Activated naive CD4-positive, alpha-beta T cell treated with anti-CD3 and anti-CD28 coated beads, Interleukin-2, amount 10 ng/mL, durations not matched to agents 7 days and 5 days (primary cell): ENCODE results near the gene RAD50.

Experiments used
- CTCF ChIA-PET: fragments of 350-600 bp; sonication (Branson Sonifier 250); formaldehyde crosslinking; loops from one replicate; lab custom pipeline; 2021; ENCODE audit warnings: antibody characterized with exemption; lab: Charles Lee
- DNase-seq: peaks from one replicate; pipeline ENCODE4 v3.0.0-alpha.2; 2020
- H3K27ac Mint-ChIP-seq: one replicate; pipeline ENCODE4 v1.8.0; 2021; ENCODE audit warnings: mild to moderate bottlenecking, moderate library complexity, mixed read lengths
- H3K27me3 Mint-ChIP-seq: one replicate; pipeline ENCODE4 v1.8.0; 2021; ENCODE audit warnings: mild to moderate bottlenecking, mixed read lengths
- H3K36me3 Mint-ChIP-seq: one replicate; pipeline ENCODE4 v1.8.0; 2021; ENCODE audit warnings: mixed read lengths
- H3K4me1 Mint-ChIP-seq: one replicate; pipeline ENCODE4 v1.8.0; 2021; ENCODE audit warnings: mixed read lengths
- H3K4me3 Mint-ChIP-seq: one replicate; pipeline ENCODE4 v1.8.0; 2021; ENCODE audit warnings: mild to moderate bottlenecking, moderate library complexity, mixed read lengths
- H3K9me3 Mint-ChIP-seq: one replicate; pipeline ENCODE4 v1.8.0; 2021; ENCODE audit warnings: mixed read lengths

Gene RAD50

GRCh38 chr5:132664696-132665209 lies 108.0 kb downstream of the RAD50 start:
- no peak for DNase-seq
- peaks cover 10% of the 10 kb centered on the region for H3K4me1 Mint-ChIP-seq
- peaks cover 14% of the 10 kb centered on the region for H3K27me3 Mint-ChIP-seq
- H3K27ac Mint-ChIP-seq = no peak overlapping the region
- no peaks in the 10 kb centered on the region for H3K36me3 Mint-ChIP-seq
- H3K4me3 Mint-ChIP-seq = no peak overlapping the region
- H3K9me3 Mint-ChIP-seq = no peaks in the 10 kb centered on the region
- CTCF ChIA-PET = no interaction called here

- H3K27me3 Mint-ChIP-seq = peaks cover 14% of the 10 kb centered on the region
- no peak overlapping the region for H3K4me3 Mint-ChIP-seq
- H3K27ac Mint-ChIP-seq = peak overlapping the region; percentile 40
- CTCF ChIA-PET = interaction anchor here (1.9 kb wide), 1 partner anchor 279 kb away, joined by 7 read pairs; no protein-coding TSS in a partner anchor
- DNase-seq = no peak
- no peaks in the 10 kb centered on the region for H3K9me3 Mint-ChIP-seq
- peaks cover 10% of the 10 kb centered on the region for H3K4me1 Mint-ChIP-seq
- no peaks in the 10 kb centered on the region for H3K36me3 Mint-ChIP-seq
These were observed 108.8 kb downstream of the RAD50 start for GRCh38 chr5:132665574-132666080.

DNA sequence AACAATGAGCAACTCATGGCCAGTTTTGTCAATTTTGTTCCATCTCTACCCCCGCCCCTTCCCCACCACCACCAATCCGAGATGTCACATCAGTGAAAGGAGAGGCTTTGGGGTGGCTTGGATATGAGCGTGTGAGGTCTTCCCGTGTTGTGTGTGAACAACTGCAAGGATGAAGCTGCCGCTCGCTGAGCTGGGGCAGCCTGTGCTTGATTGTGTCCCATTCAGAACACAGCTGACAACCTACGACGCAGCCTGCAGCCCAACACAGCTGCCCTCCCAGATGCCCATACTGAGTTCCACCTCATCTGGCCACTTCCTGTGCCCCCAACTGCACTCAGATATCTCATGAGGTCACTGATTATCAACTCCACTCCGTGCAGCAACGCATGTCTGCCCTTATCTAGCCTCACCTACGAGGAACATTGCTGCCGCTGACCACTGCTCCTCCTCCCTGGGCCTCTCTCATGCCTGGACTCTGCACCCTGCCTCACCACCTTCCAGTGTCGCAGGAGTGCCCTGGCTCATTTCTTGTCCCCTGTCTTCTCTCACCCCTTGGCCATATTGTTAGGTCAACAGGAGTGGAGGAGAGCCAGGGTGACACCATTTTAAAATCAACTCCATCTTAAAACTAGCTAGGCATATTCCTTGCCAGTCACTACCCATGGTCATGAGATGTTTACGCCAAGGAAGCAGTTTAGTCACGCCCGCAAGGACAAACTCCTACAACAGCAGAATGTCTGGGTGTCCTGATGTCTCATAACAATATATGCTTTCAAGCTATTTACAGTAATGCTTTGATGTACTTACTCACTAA lies 109.7 kb downstream of the RAD50 start:
- no peak for DNase-seq
- H3K27me3 Mint-ChIP-seq = peaks cover 14% of the 10 kb centered on the region
- no peak overlapping the region for H3K27ac Mint-ChIP-seq
- H3K4me3 Mint-ChIP-seq = no peak overlapping the region
- H3K36me3 Mint-ChIP-seq = no peaks in the 10 kb centered on the region
- CTCF ChIA-PET = interaction anchor here (1.9 kb wide), 1 partner anchor 280 kb away, joined by 7 read pairs; no protein-coding TSS in a partner anchor
- H3K9me3 Mint-ChIP-seq = no peaks in the 10 kb centered on the region
- peaks cover 10% of the 10 kb centered on the region for H3K4me1 Mint-ChIP-seq

DNA sequence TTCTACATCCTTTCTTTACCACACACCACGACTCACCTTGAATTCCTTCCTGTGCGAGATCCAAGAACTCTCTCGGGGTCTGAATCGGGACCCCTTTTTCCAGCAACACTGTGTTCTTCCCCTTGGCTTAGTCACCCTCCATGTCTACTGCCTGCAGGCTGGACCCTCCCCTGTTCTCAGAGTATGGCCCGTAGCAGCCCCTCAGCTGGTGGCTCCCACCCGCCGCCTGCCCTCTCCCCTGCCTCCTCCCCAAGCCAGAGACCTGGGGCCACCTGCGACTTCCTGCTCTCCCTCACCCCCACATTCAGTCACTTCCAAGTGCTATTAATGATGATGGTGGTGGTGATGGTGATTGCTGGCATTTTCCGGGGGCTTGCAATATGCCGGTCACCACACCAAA lies 110.5 kb downstream of the RAD50 start:
- CTCF ChIA-PET = interaction anchor here (1.9 kb wide), 1 partner anchor 281 kb away, joined by 7 read pairs; no protein-coding TSS in a partner anchor
- Mint-ChIP-seq H3K4me3 (no peak overlapping the region), H3K9me3 (no peaks in the 10 kb centered on the region), H3K27ac (peak overlapping the region; percentile 56), H3K4me1 (peaks cover 10% of the 10 kb centered on the region), H3K36me3 (no peaks in the 10 kb centered on the region), H3K27me3 (peaks cover 14% of the 10 kb centered on the region)
- no peak for DNase-seq

- peaks cover 11% of the 10 kb centered on the region for H3K27me3 Mint-ChIP-seq
- H3K36me3 Mint-ChIP-seq = no peaks in the 10 kb centered on the region
- H3K9me3 Mint-ChIP-seq = no peaks in the 10 kb centered on the region
- peaks cover 8% of the 10 kb centered on the region for H3K4me1 Mint-ChIP-seq
- H3K27ac Mint-ChIP-seq = peak overlapping the region; percentile 56
- H3K4me3 Mint-ChIP-seq = no peak overlapping the region
- CTCF ChIA-PET = interaction anchor here (1.9 kb wide), 1 partner anchor 282 kb away, joined by 7 read pairs; no protein-coding TSS in a partner anchor
- DNase-seq = no peak
These were observed 111.3 kb downstream of the RAD50 start for GRCh38 chr5:132667761-132668705.

- CTCF ChIA-PET = no interaction called here
- peaks cover 4% of the 10 kb centered on the region for H3K4me1 Mint-ChIP-seq
- no peak overlapping the region for H3K27ac Mint-ChIP-seq
- H3K36me3 Mint-ChIP-seq = no peaks in the 10 kb centered on the region
- DNase-seq = no peak
- peaks cover 8% of the 10 kb centered on the region for H3K27me3 Mint-ChIP-seq
- H3K9me3 Mint-ChIP-seq = no peaks in the 10 kb centered on the region
- no peak overlapping the region for H3K4me3 Mint-ChIP-seq
These were observed 112.1 kb downstream of the RAD50 start for GRCh38 chr5:132668706-132669454.

DNA sequence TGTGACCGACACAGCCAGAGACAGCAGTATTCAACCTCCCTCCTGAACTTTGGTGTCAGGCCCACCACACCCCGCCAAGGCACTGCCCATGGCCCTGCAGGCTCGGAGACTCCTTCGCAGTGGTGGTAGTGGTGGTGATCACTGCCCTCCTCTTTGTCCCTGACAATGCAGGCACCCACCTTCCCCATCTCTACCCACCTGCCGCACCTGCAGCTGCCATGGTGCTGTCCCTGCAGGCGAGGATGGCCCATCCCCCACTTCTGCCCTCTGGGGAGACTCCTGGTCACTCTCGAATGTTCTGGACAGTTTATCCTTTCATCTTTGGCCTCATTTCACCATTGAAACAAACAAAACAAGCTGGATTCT lies 112.7 kb downstream of the RAD50 start:
- Mint-ChIP-seq H3K27me3 (peaks cover 13% of the 10 kb centered on the region), H3K9me3 (no peaks in the 10 kb centered on the region), H3K4me3 (no peak overlapping the region), H3K36me3 (no peaks in the 10 kb centered on the region), H3K27ac (no peak overlapping the region), H3K4me1 (peaks cover 7% of the 10 kb centered on the region)
- DNase-seq = no peak
- CTCF ChIA-PET = no interaction called here

GRCh38 chr5:132669966-132670882 lies 113.4 kb downstream of the RAD50 start:
- Mint-ChIP-seq H3K27ac (no peak overlapping the region), H3K4me3 (no peak overlapping the region), H3K27me3 (peaks cover 13% of the 10 kb centered on the region), H3K36me3 (no peaks in the 10 kb centered on the region), H3K4me1 (peaks cover 12% of the 10 kb centered on the region), H3K9me3 (no peaks in the 10 kb centered on the region)
- no peak for DNase-seq
- CTCF ChIA-PET = no interaction called here

- H3K36me3 Mint-ChIP-seq = no peaks in the 10 kb centered on the region
- no peak overlapping the region for H3K4me3 Mint-ChIP-seq
- no peak for DNase-seq
- H3K27ac Mint-ChIP-seq = no peak overlapping the region
- no peaks in the 10 kb centered on the region for H3K9me3 Mint-ChIP-seq
- H3K4me1 Mint-ChIP-seq = peaks cover 17% of the 10 kb centered on the region
- CTCF ChIA-PET = no interaction called here
- peaks cover 13% of the 10 kb centered on the region for H3K27me3 Mint-ChIP-seq
These were observed 114.2 kb downstream of the RAD50 start for GRCh38 chr5:132671000-132671399.

- peaks cover 23% of the 10 kb centered on the region for H3K27me3 Mint-ChIP-seq
- H3K27ac Mint-ChIP-seq = no peak overlapping the region
- no peak for DNase-seq
- no peak overlapping the region for H3K4me3 Mint-ChIP-seq
- H3K9me3 Mint-ChIP-seq = no peaks in the 10 kb centered on the region
- CTCF ChIA-PET = no interaction called here
- H3K4me1 Mint-ChIP-seq = peaks cover 15% of the 10 kb centered on the region
- no peaks in the 10 kb centered on the region for H3K36me3 Mint-ChIP-seq
These were observed 116.7 kb downstream of the RAD50 start for GRCh38 chr5:132673488-132673887.

GRCh38 chr5:132673939-132674630 lies 117.3 kb downstream of the RAD50 start, which contains the start of gene IL4:
IL4 (plus strand) TSS chr5:132673989; CDS start chr5:132674051, 62 bp downstream.
- peaks cover 29% of the 10 kb centered on the region for H3K27me3 Mint-ChIP-seq
- H3K9me3 Mint-ChIP-seq = no peaks in the 10 kb centered on the region
- DNase-seq = no peak
- peaks cover 15% of the 10 kb centered on the region for H3K4me1 Mint-ChIP-seq
- peak within 1 kb of the TSS; percentile 78 for H3K27ac Mint-ChIP-seq
- CTCF ChIA-PET = interaction anchor here (1.6 kb wide), 1 partner anchor 146 kb away, joined by 4 read pairs; no protein-coding TSS in a partner anchor
- no peaks in the 10 kb centered on the region for H3K36me3 Mint-ChIP-seq
- no peak within 1 kb of the TSS for H3K4me3 Mint-ChIP-seq
